IgD-negative memory B cell (primary cell): ENCODE results near the gene ROBO2. TPM values are rescaled to one million over a fixed set of nuclear protein-coding genes. Genes with fewer than 3 reads are reported as not detected.
A peak's percentile ranks its signal among the peaks of the same experiment; 100 is the strongest.

Experiments
- H3K27ac Mint-ChIP-seq, 3 donors: one replicate each; pipeline ENCODE4 v1.8.0; 2020 to 2022; ENCODE audit warnings: mild to moderate bottlenecking in 3 of 3, mixed read lengths in 3 of 3, moderate library complexity in 1 of 3
- H3K27me3 Mint-ChIP-seq: one replicate; pipeline ENCODE4 v1.8.0; 2021; ENCODE audit warnings: mixed read lengths
- H3K36me3 Mint-ChIP-seq: one replicate; pipeline ENCODE4 v1.8.0; 2020; ENCODE audit warnings: mild to moderate bottlenecking, mixed read lengths
- H3K4me1 Mint-ChIP-seq, 3 donors: one replicate each; pipeline ENCODE4 v1.8.0; 2020 to 2022; ENCODE audit warnings: mixed read lengths in 3 of 3, mild to moderate bottlenecking in 1 of 3
- H3K4me3 Mint-ChIP-seq, 4 donors: one replicate each; pipeline ENCODE4 v1.8.0; 2020 to 2022; ENCODE audit warnings: mild to moderate bottlenecking in 4 of 4, mixed read lengths in 4 of 4, moderate library complexity in 3 of 4
- H3K9me3 Mint-ChIP-seq, 3 donors: one replicate each; pipeline ENCODE4 v1.8.0; 2020 to 2021; ENCODE audit warnings: mixed read lengths in 3 of 3, mild to moderate bottlenecking in 1 of 3
- polyA plus RNA-seq: library from polyadenylated mRNA; unstranded; fragments of 300-500 nt; fragmentation: Illumina TruSeq; gene quantifications from one replicate; pipeline ENCODE4 v1.2.3, GENCODE V29; 2021

ROBO2 gene
- polyA plus RNA-seq, 1 donor from 2014 or later = not detected

- Mint-ChIP-seq H3K9me3 (no peaks in the 10 kb centered on the region), H3K27ac (no peak overlapping the region), H3K27me3 (no peaks in the 10 kb centered on the region), H3K4me1 (no peaks in the 10 kb centered on the region), H3K36me3 (peaks cover 1% of the 10 kb centered on the region), H3K4me3 (no peak overlapping the region)
Observed at GRCh38 chr3:77324105-77324504, 284.2 kb downstream of the ROBO2 start.

GRCh38 chr3:77325280-77325679 lies 285.4 kb downstream of the ROBO2 start:
- H3K4me3 Mint-ChIP-seq = no peak overlapping the region
- H3K36me3 Mint-ChIP-seq = peaks cover 1% of the 10 kb centered on the region
- H3K9me3 Mint-ChIP-seq = no peaks in the 10 kb centered on the region
- no peaks in the 10 kb centered on the region for H3K4me1 Mint-ChIP-seq
- H3K27ac Mint-ChIP-seq = no peak overlapping the region
- no peaks in the 10 kb centered on the region for H3K27me3 Mint-ChIP-seq

- H3K9me3 Mint-ChIP-seq = no peaks in the 10 kb centered on the region
- peak overlapping the region in 1 of 3 donors; percentile 32 for H3K27ac Mint-ChIP-seq
- no peaks in the 10 kb centered on the region for H3K4me1 Mint-ChIP-seq
- no peak overlapping the region for H3K4me3 Mint-ChIP-seq
- peaks cover 1% of the 10 kb centered on the region for H3K36me3 Mint-ChIP-seq
- no peaks in the 10 kb centered on the region for H3K27me3 Mint-ChIP-seq
Observed at GRCh38 chr3:77325702-77326101, 285.8 kb downstream of the ROBO2 start.

- H3K27me3 Mint-ChIP-seq = no peaks in the 10 kb centered on the region
- H3K9me3 Mint-ChIP-seq = no peaks in the 10 kb centered on the region
- no peak overlapping the region for H3K4me3 Mint-ChIP-seq
- H3K4me1 Mint-ChIP-seq = no peaks in the 10 kb centered on the region
- no peak overlapping the region for H3K27ac Mint-ChIP-seq
- no peaks in the 10 kb centered on the region for H3K36me3 Mint-ChIP-seq
Observed at GRCh38 chr3:77326586-77326985, 286.7 kb downstream of the ROBO2 start.

GRCh38 chr3:77328690-77329089 lies 288.8 kb downstream of the ROBO2 start:
- H3K36me3 Mint-ChIP-seq = no peaks in the 10 kb centered on the region
- no peaks in the 10 kb centered on the region for H3K4me1 Mint-ChIP-seq
- H3K9me3 Mint-ChIP-seq = peaks cover 0 to 2% (median 0%) of the 10 kb centered on the region in 3 donors
- H3K27me3 Mint-ChIP-seq = no peaks in the 10 kb centered on the region
- no peak overlapping the region for H3K27ac Mint-ChIP-seq
- no peak overlapping the region for H3K4me3 Mint-ChIP-seq

GRCh38 chr3:77329116-77329515 lies 289.2 kb downstream of the ROBO2 start:
- H3K4me3 Mint-ChIP-seq = no peak overlapping the region
- H3K9me3 Mint-ChIP-seq = peaks cover 0 to 4% (median 0%) of the 10 kb centered on the region in 3 donors
- no peaks in the 10 kb centered on the region for H3K4me1 Mint-ChIP-seq
- no peak overlapping the region for H3K27ac Mint-ChIP-seq
- no peaks in the 10 kb centered on the region for H3K27me3 Mint-ChIP-seq
- no peaks in the 10 kb centered on the region for H3K36me3 Mint-ChIP-seq

GRCh38 chr3:77338195-77338594 lies 298.3 kb downstream of the ROBO2 start:
- no peak overlapping the region for H3K27ac Mint-ChIP-seq
- no peaks in the 10 kb centered on the region for H3K4me1 Mint-ChIP-seq
- no peak overlapping the region for H3K4me3 Mint-ChIP-seq
- peaks cover 3 to 8% (median 5%) of the 10 kb centered on the region in 3 donors for H3K9me3 Mint-ChIP-seq
- H3K27me3 Mint-ChIP-seq = no peaks in the 10 kb centered on the region
- peaks cover 2% of the 10 kb centered on the region for H3K36me3 Mint-ChIP-seq

GRCh38 chr3:77342027-77342426 lies 302.1 kb downstream of the ROBO2 start:
- no peak overlapping the region for H3K4me3 Mint-ChIP-seq
- H3K27me3 Mint-ChIP-seq = no peaks in the 10 kb centered on the region
- peaks cover 2% of the 10 kb centered on the region for H3K36me3 Mint-ChIP-seq
- peaks cover 0 to 8% (median 4%) of the 10 kb centered on the region in 3 donors for H3K9me3 Mint-ChIP-seq
- H3K27ac Mint-ChIP-seq = no peak overlapping the region
- H3K4me1 Mint-ChIP-seq = no peaks in the 10 kb centered on the region

- H3K9me3 Mint-ChIP-seq = peaks cover 0 to 13% (median 4%) of the 10 kb centered on the region in 3 donors
- H3K4me1 Mint-ChIP-seq = no peaks in the 10 kb centered on the region
- H3K4me3 Mint-ChIP-seq = no peak overlapping the region
- no peak overlapping the region for H3K27ac Mint-ChIP-seq
- no peaks in the 10 kb centered on the region for H3K27me3 Mint-ChIP-seq
- peaks cover 2% of the 10 kb centered on the region for H3K36me3 Mint-ChIP-seq
Observed at GRCh38 chr3:77342688-77343087, 302.8 kb downstream of the ROBO2 start.

GRCh38 chr3:77345009-77345408 lies 305.1 kb downstream of the ROBO2 start:
- Mint-ChIP-seq H3K4me1 (no peaks in the 10 kb centered on the region), H3K27ac (no peak overlapping the region), H3K4me3 (no peak overlapping the region), H3K9me3 (peaks cover 0 to 15% (median 4%) of the 10 kb centered on the region in 3 donors), H3K36me3 (peaks cover 2% of the 10 kb centered on the region), H3K27me3 (no peaks in the 10 kb centered on the region)

- H3K36me3 Mint-ChIP-seq = no peaks in the 10 kb centered on the region
Observed at GRCh38 chr3:77348244-77348855, 308.5 kb downstream of the ROBO2 start.

GRCh38 chr3:77354958-77355357 lies 315.1 kb downstream of the ROBO2 start:
- Mint-ChIP-seq H3K27ac (no peak overlapping the region), H3K9me3 (peaks cover 3 to 7% (median 6%) of the 10 kb centered on the region in 3 donors), H3K36me3 (no peaks in the 10 kb centered on the region), H3K27me3 (no peaks in the 10 kb centered on the region), H3K4me3 (no peak overlapping the region), H3K4me1 (no peaks in the 10 kb centered on the region)

More at GRCh38 chr3:77348244-77348855, 308.5 kb downstream of the ROBO2 start:
- H3K27me3 Mint-ChIP-seq = no peaks in the 10 kb centered on the region
- peak overlapping the region in 1 of 3 donors; percentile 41 for H3K27ac Mint-ChIP-seq
- H3K4me3 Mint-ChIP-seq = no peak overlapping the region
- H3K9me3 Mint-ChIP-seq = peaks cover 2 to 13% (median 5%) of the 10 kb centered on the region in 3 donors
- no peaks in the 10 kb centered on the region for H3K4me1 Mint-ChIP-seq

- Mint-ChIP-seq H3K36me3 (no peaks in the 10 kb centered on the region), H3K27ac (no peak overlapping the region), H3K9me3 (peaks cover 3 to 10% (median 10%) of the 10 kb centered on the region in 3 donors), H3K4me1 (no peaks in the 10 kb centered on the region), H3K4me3 (no peak overlapping the region), H3K27me3 (no peaks in the 10 kb centered on the region)
Observed at GRCh38 chr3:77362936-77363335, 323.0 kb downstream of the ROBO2 start.

GRCh38 chr3:77365152-77365551 lies 325.3 kb downstream of the ROBO2 start:
- no peaks in the 10 kb centered on the region for H3K36me3 Mint-ChIP-seq
- H3K4me1 Mint-ChIP-seq = no peaks in the 10 kb centered on the region
- H3K27ac Mint-ChIP-seq = no peak overlapping the region
- no peaks in the 10 kb centered on the region for H3K27me3 Mint-ChIP-seq
- no peak overlapping the region for H3K4me3 Mint-ChIP-seq
- peaks cover 3 to 10% (median 7%) of the 10 kb centered on the region in 3 donors for H3K9me3 Mint-ChIP-seq

- H3K4me1 Mint-ChIP-seq = peaks cover 0 to 2% (median 0%) of the 10 kb centered on the region in 3 donors
- no peaks in the 10 kb centered on the region for H3K27me3 Mint-ChIP-seq
- H3K4me3 Mint-ChIP-seq = no peak overlapping the region
- H3K27ac Mint-ChIP-seq = no peak overlapping the region
- H3K9me3 Mint-ChIP-seq = peaks cover 4 to 8% (median 4%) of the 10 kb centered on the region in 3 donors
- H3K36me3 Mint-ChIP-seq = no peaks in the 10 kb centered on the region
Observed at GRCh38 chr3:77370413-77370812, 330.5 kb downstream of the ROBO2 start.

- Mint-ChIP-seq H3K9me3 (peaks cover 2 to 12% (median 4%) of the 10 kb centered on the region in 3 donors), H3K27ac (no peak overlapping the region), H3K4me1 (peaks cover 0 to 2% (median 0%) of the 10 kb centered on the region in 3 donors), H3K36me3 (no peaks in the 10 kb centered on the region), H3K4me3 (no peak overlapping the region), H3K27me3 (no peaks in the 10 kb centered on the region)
Observed at GRCh38 chr3:77372018-77372417, 332.1 kb downstream of the ROBO2 start.
